HepG2 (cell line): ENCODE data around the gene HMG20B. TPM values are rescaled to one million over a fixed set of nuclear protein-coding genes. Genes with fewer than 3 reads are reported as not detected.
"Not testable (repeated sequence)": the region's sequence is repeated elsewhere in the genome, so short reads cannot be mapped to it uniquely, and the experiment has no call there.

Experiments
- ATAC-seq: fragments of 200-7000 bp; cut with Tn5 transposase; 3 replicates; pipeline ENCODE4 v1.9.1; 2020; ENCODE audit warnings: mild to moderate bottlenecking, moderate library complexity
- BruUV-seq: library from RNA; stranded (reverse); fragments of 400-500 nt; replicated peaks from 2 replicates; lab custom pipeline; 2021; lab: Mats Ljungman, UMichigan
- CTCF ChIA-PET: fragments of 300-600 bp; formaldehyde crosslinking; extraction: SDS; loops from one replicate; lab custom pipeline; 2021; ENCODE audit warnings: low total read pairs, inconsistent platforms, low intra/inter-chr PET ratio; lab: Yijun Ruan, JAX
- POLR2A ChIA-PET: fragments of 350-600 bp; sonication (Branson Sonifier 250); formaldehyde crosslinking; loops from one replicate; lab custom pipeline; 2020; ENCODE audit warnings: antibody characterized with exemption, inconsistent platforms; lab: Yijun Ruan, JAX
- DNase-seq: peaks from one replicate; pipeline ENCODE4 v3.0.0-alpha.2; 2015; ENCODE audit warnings: low spot score
- FAIRE-seq: peaks from 3 replicates; lab custom pipeline; 2011; peaks lifted over from hg19 to GRCh38; lab: Jason Lieb, UNC
- H2AFZ ChIP-seq: one replicate; pipeline ENCODE4 v1.6.1; 2011; ENCODE audit warnings: low read length, inconsistent platforms
- H3K27ac ChIP-seq: fragments of 300-600 bp; 3 replicates; pipeline ENCODE4 v1.8.0; 2011; ENCODE audit warnings: mixed run types, mild to moderate bottlenecking, mixed read lengths, low read length, inconsistent platforms; ENCODE audit not compliant: insufficient read depth; ENCODE audit errors: extremely low read length
- H3K27me3 ChIP-seq, 2 experiments: fragments of 200-600 bp in 1 of 2; 2 replicates in 1 of 2; 3 replicates in 1 of 2; pipeline versions ENCODE4 v1.6.0 to v1.8.0; 2011; ENCODE audit warnings: low read length in 2 of 2, mild to moderate bottlenecking in 2 of 2, moderate library complexity in 2 of 2, inconsistent platforms in 1 of 2; ENCODE audit not compliant: insufficient read depth in 2 of 2, control insufficient read depth in 1 of 2
- H3K36me3 ChIP-seq, 2 experiments: fragments of 200-600 bp in 1 of 2; replicated peaks in 1 of 2; 2 replicates in 1 of 2; 3 replicates in 1 of 2; pipeline versions ENCODE4 v1.5.1 to v1.8.0; 2011; ENCODE audit warnings: low read length in 2 of 2, inconsistent platforms in 1 of 2; ENCODE audit not compliant: insufficient read depth in 2 of 2, control insufficient read depth in 1 of 2
- H3K4me1 ChIP-seq: 2 replicates; pipeline ENCODE4 v1.5.1; 2012; ENCODE audit warnings: low read length, inconsistent platforms; ENCODE audit not compliant: insufficient read depth
- H3K4me2 ChIP-seq: 2 replicates; pipeline ENCODE4 v1.6.0; 2011; ENCODE audit warnings: low read depth, low read length, inconsistent platforms
- H3K4me3 ChIP-seq, 3 experiments: fragments of 200-600 bp in 1 of 3; sonication (generic), shearing (Covaris generic) in 1 of 3; replicated peaks in 1 of 3; 2 replicates each; pipeline ENCODE4 v1.5.1; 2011 to 2016; ENCODE audit warnings: low read length in 3 of 3, inconsistent platforms in 2 of 3, low read depth in 2 of 3, mild to moderate bottlenecking in 2 of 3, control low read depth in 1 of 3, mixed read lengths in 1 of 3; ENCODE audit not compliant: insufficient read depth in 1 of 3
- H3K79me2 ChIP-seq: one replicate; pipeline ENCODE4 v1.6.1; 2011; ENCODE audit warnings: low read length, inconsistent platforms; ENCODE audit not compliant: insufficient read depth
- H3K9ac ChIP-seq: 2 replicates; pipeline ENCODE4 v1.6.0; 2011; ENCODE audit warnings: mild to moderate bottlenecking, low read depth, low read length, inconsistent platforms; ENCODE audit not compliant: insufficient read depth
- H3K9me3 ChIP-seq: 2 replicates; pipeline ENCODE4 v1.5.1; 2012; ENCODE audit warnings: mild to moderate bottlenecking, low read length
- H4K20me1 ChIP-seq: 2 replicates; pipeline ENCODE4 v1.6.0; 2011; ENCODE audit warnings: inconsistent platforms, mild to moderate bottlenecking, low read length, moderate library complexity; ENCODE audit not compliant: insufficient read depth
- ATAD3A ChIP-seq: sonication (generic); formaldehyde crosslinking; IDR thresholded peaks from 2 replicates; pipeline ENCODE4 v1.4.0; 2020; ENCODE audit warnings: missing genetic modification reagents
- CEBPB ChIP-seq: IDR thresholded peaks from 2 replicates; pipeline ENCODE4 v1.6.1; 2011; ENCODE audit warnings: low read depth, low read length, improper control_type of control experiment, borderline replicate concordance
- CEBPG ChIP-seq: IDR thresholded peaks from 2 replicates; pipeline ENCODE4 v1.6.1; 2016
- GATAD2A ChIP-seq: IDR thresholded peaks from 2 replicates; pipeline ENCODE4 v1.6.1; 2016
- HDAC2 ChIP-seq: sonication (generic); formaldehyde crosslinking; IDR thresholded peaks from 2 replicates; pipeline ENCODE4 v1.4.0; 2020; ENCODE audit warnings: missing genetic modification reagents
- HNF4A ChIP-seq: sonication (generic); formaldehyde crosslinking; IDR thresholded peaks from 2 replicates; pipeline ENCODE4 v1.4.0; 2020; ENCODE audit warnings: missing genetic modification reagents
- NR2F6 ChIP-seq, 2 experiments: IDR thresholded peaks; 2 replicates each; pipeline ENCODE4 v1.6.1; 2016; ENCODE audit warnings: antibody characterized with exemption in 1 of 2, mild to moderate bottlenecking in 1 of 2
- SSRP1 ChIP-seq: IDR thresholded peaks from 2 replicates; pipeline ENCODE4 v1.6.1; 2016; ENCODE audit warnings: control low read depth
- TEAD3 ChIP-seq: optimal IDR thresholded peaks from 2 replicates; pipeline ENCODE3; 2016; ENCODE audit warnings: borderline replicate concordance
- TFDP2 ChIP-seq: sonication (generic); formaldehyde crosslinking; IDR thresholded peaks from 2 replicates; pipeline ENCODE4 v1.4.0; 2020; ENCODE audit warnings: missing genetic modification reagents
- ZFP1 ChIP-seq: IDR thresholded peaks from 2 replicates; pipeline ENCODE4 v1.6.1; 2016
- ZNF234 ChIP-seq: sonication (generic); formaldehyde crosslinking; conservative IDR thresholded peaks from 2 replicates; pipeline ENCODE4 v1.5.1; 2020; ENCODE audit warnings: mild to moderate bottlenecking, missing genetic modification reagents
- ZNF629 ChIP-seq: sonication (generic); formaldehyde crosslinking; conservative IDR thresholded peaks from 2 replicates; pipeline ENCODE4 v1.5.0; 2020; ENCODE audit warnings: missing genetic modification reagents
- WGBS: methylation state at CpG from one replicate; pipeline ENCODE4 v1.1.6; 2017; ENCODE audit warnings: low lambda C conversion rate; 5-methylcytosine and 5-hydroxymethylcytosine counted together
- in situ Hi-C: cut with HindIII; loops from 2 replicates; pipeline ENCODE4 v1.10.0; 2017; ENCODE audit warnings: low pct_unique_long_range_greater_than_20kb; ENCODE audit not compliant: extremely low pct_ligation_motif_present
- intact Hi-C: fragments of 100-400 bp; cut with micrococcal nuclease; formaldehyde crosslinking; loops from one replicate; pipeline ENCODE4 v1.10.0; 2022; ENCODE audit not compliant: unreplicated experiment
- polyA plus RNA-seq, 8 experiments: library from polyadenylated mRNA; depleted of rRNA in 3 of 8; stranded (reverse) in 7 of 8; unstranded in 1 of 8; fragments of >200 nt; fragmentation: Illumina TruSeq in 4 of 8; extraction: Trizol in 4 of 8; gene quantifications; 2 replicates each; pipeline versions ENCODE4 v1.2.1 to v1.2.3, GENCODE V29; 2011 to 2016; ENCODE audit warnings: low read depth in 4 of 8, missing spikeins in 1 of 8, mixed read lengths in 1 of 8; ENCODE audit not compliant: insufficient read depth in 1 of 8
- total RNA-seq, 5 experiments: library from RNA; depleted of rRNA; stranded (reverse); fragments of >200 nt; fragmentation: Illumina TruSeq; extraction: Trizol; gene quantifications; 2 replicates each; pipeline ENCODE4 v1.2.3, GENCODE V29; 2016; ENCODE audit warnings: low read depth in 1 of 5

HMG20B gene
- total and polyA plus RNA-seq, 2 of the 13 experiments (the other 11 are each of a cell fraction or from before 2014, with no cell fraction given) = 23.9 to 29.2 TPM

DNA sequence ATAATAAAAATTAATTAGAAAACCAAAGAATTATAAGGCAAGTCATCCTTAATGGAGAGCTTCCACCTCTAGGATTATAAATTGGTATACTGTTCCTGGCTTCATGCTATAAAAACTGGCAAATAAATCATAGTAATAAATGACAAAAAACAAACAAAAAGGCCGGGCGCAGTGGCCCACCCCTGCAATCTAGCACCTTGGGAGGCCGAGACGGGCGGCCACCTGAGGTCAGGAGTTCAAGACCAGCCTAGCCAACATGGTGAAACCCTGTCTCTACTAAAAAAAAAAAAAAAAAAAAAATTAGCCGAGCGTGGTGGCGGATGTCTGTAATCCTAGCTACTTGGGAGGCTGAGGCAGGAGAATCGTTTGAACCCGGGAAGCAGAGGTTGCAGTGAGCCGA lies 2.7 kb upstream of the HMG20B start:
- CTCF ChIA-PET = not testable (repeated sequence)

DNA sequence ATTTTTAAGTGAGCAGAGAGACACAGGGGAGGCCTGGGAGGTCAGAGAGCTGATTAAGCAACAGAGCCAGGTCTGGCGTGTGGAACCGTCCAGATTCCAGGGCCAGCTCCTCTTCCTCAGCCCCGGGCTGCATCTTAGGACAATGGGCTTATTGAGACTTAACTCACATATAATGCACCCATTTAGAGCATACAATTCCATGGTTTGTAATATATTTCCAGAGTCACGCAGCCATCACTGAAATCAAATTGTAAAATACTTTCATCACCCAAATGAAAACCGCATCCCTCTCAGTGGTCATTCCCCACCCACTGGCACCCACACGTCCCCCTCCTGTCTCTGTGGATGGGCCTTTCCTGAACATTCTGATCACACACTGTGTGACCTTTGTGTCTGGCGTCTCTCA lies 2.1 kb upstream of the HMG20B start:
- ChIA-PET POLR2A (interaction anchor here (0.8 kb wide), 1 partner anchor 13 kb away, joined by 3 read pairs; no protein-coding TSS in a partner anchor), CTCF (no interaction called here)
- no peak overlapping the region for H2AFZ ChIP-seq
- peaks cover 42% of the 10 kb centered on the region for H3K4me1 ChIP-seq
- H3K79me2 ChIP-seq = peaks cover 2% of the 10 kb centered on the region
- peaks cover 4% of the 10 kb centered on the region for H4K20me1 ChIP-seq
- DNase-seq = peak; percentile 67
- no peak overlapping the region for H3K27ac ChIP-seq
- H3K9me3 ChIP-seq = no peaks in the 10 kb centered on the region
- no peak overlapping the region for H3K9ac ChIP-seq
- no peak for ATAC-seq
- FAIRE-seq = peak; percentile 12
- no peaks in the 10 kb centered on the region for H3K27me3 ChIP-seq
- intact Hi-C loops (loop anchor here (5.0 kb wide), 1 partner anchor 63 kb away; the partner anchor contains the start of gene FZR1), in situ Hi-C loops (no loop called here)
- WGBS = 2% methylated on average over 7 of the region's 7 CpGs
- H3K4me2 ChIP-seq = peak overlapping the region; percentile 68
- H3K36me3 ChIP-seq = no peaks in the 10 kb centered on the region
- no TSS peak for BruUV-seq
- peak overlapping the region in 1 of 3 experiments; percentile 37; a peak in 2 of 6 replicates for H3K4me3 ChIP-seq
- TF ChIP-seq TFDP2 (CRISPR knock-in tag) (no peak), ZFP1 (no peak), NR2F6 (IDR thresholded peaks at IDR 0.05) (peak; percentile 20; the same call in 1 of the 2 replicates), NR2F6 (CRISPR knock-in tag; IDR thresholded peaks at IDR 0.05) (peak; percentile 5; the same call in 1 of the 2 replicates), SSRP1 (CRISPR knock-in tag) (no peak), TEAD3 (CRISPR knock-in tag) (peak; percentile 66), ATAD3A (CRISPR knock-in tag) (no peak), GATAD2A (CRISPR knock-in tag) (0 out of 2 replicates have a peak, but pooled peaks have one; percentile 19), ZNF629 (peak; percentile 55; the same call in 1 of the 2 replicates), CEBPG (CRISPR knock-in tag) (peak; percentile 90), HDAC2 (CRISPR knock-in tag) (peak; percentile 20; the same call in 1 of the 2 replicates), ZNF234 (no peak), CEBPB (peak; percentile 74), HNF4A (peak; percentile 27; the same call in 1 of the 2 replicates)

More for the DNA sequence above, 2.7 kb upstream of the HMG20B start:
- H3K9ac ChIP-seq, DNase-seq, H4K20me1 ChIP-seq, in situ Hi-C loops, H3K4me3 ChIP-seq, H3K79me2 ChIP-seq, H3K36me3 ChIP-seq, H3K27ac ChIP-seq, H3K9me3 ChIP-seq, H3K27me3 ChIP-seq, ATAC-seq, BruUV-seq, FAIRE-seq, H2AFZ ChIP-seq: not testable (repeated sequence)
- POLR2A ChIA-PET = interaction anchor here (0.7 to 0.8 kb wide), 2 partner anchors 12 to 172 kb away, joined by 3 read pairs; no protein-coding TSS in a partner anchor
- Histone ChIP-seq H3K4me1 (peaks cover 48% of the 10 kb centered on the region), H3K4me2 (peak overlapping the region; percentile 32; the same call in 1 of the 2 replicates)
- 7% methylated on average over 11 of the region's 11 CpGs for WGBS
- intact Hi-C loops = loop anchor here (5.0 kb wide), 1 partner anchor 63 kb away; the partner anchor contains the start of gene FZR1
